ENCODE data around the gene DEPDC1B.
"Not testable (repeated sequence)": the region's sequence is repeated elsewhere in the genome, so short reads cannot be mapped to it uniquely, and the experiment has no call there.

DEPDC1B gene

GRCh38 chr5:60638300-60638699 is 61.7 kb downstream of the DEPDC1B start:
- DNase-seq (ENCODE audit: low read depth): no peak
- Histone ChIP-seq H3K4me1 (ENCODE audit: control insufficient read depth, insufficient read depth, low read length) (peaks cover 2% of the 10 kb centered on the region), H3K9me3 (ENCODE audit: control insufficient read depth, low read length) (peaks cover 3% of the 10 kb centered on the region), H3K36me3 (ENCODE audit: control insufficient read depth, insufficient read depth, low read length, severe bottlenecking) (no peaks in the 10 kb centered on the region), H3K4me3 (ENCODE audit: low read length) (no peak overlapping the region), H3K9ac (ENCODE audit: low read length) (no peak overlapping the region), H3K27me3 (replicated peaks; ENCODE audit: control insufficient read depth, insufficient read depth, low read length) (no peaks in the 10 kb centered on the region)

GRCh38 chr5:60636644-60637043 is 63.3 kb downstream of the DEPDC1B start:
- H3K9me3 ChIP-seq (ENCODE audit: control insufficient read depth, low read length): peaks cover 3% of the 10 kb centered on the region
- peaks cover 6% of the 10 kb centered on the region for H3K4me1 ChIP-seq (ENCODE audit: control insufficient read depth, insufficient read depth, low read length)
- no peaks in the 10 kb centered on the region for H3K36me3 ChIP-seq (ENCODE audit: control insufficient read depth, insufficient read depth, low read length, severe bottlenecking)
- H3K27me3 ChIP-seq (replicated peaks; ENCODE audit: control insufficient read depth, insufficient read depth, low read length): no peaks in the 10 kb centered on the region
- H3K9ac ChIP-seq (ENCODE audit: low read length): no peak overlapping the region
- no peak for DNase-seq (ENCODE audit: low read depth)
- no peak overlapping the region for H3K4me3 ChIP-seq (ENCODE audit: low read length)

GRCh38 chr5:60636001-60636400 is 64.0 kb downstream of the DEPDC1B start:
- H3K9ac ChIP-seq (ENCODE audit: low read length): no peak overlapping the region
- DNase-seq (ENCODE audit: low read depth): no peak
- H3K4me1 ChIP-seq (ENCODE audit: control insufficient read depth, insufficient read depth, low read length): peaks cover 6% of the 10 kb centered on the region
- H3K27me3 ChIP-seq (replicated peaks; ENCODE audit: control insufficient read depth, insufficient read depth, low read length): no peaks in the 10 kb centered on the region
- H3K36me3 ChIP-seq (ENCODE audit: control insufficient read depth, insufficient read depth, low read length, severe bottlenecking): no peaks in the 10 kb centered on the region
- H3K9me3 ChIP-seq (ENCODE audit: control insufficient read depth, low read length): peaks cover 4% of the 10 kb centered on the region
- H3K4me3 ChIP-seq (ENCODE audit: low read length): no peak overlapping the region

- no peak for DNase-seq (ENCODE audit: low read depth)
- Histone ChIP-seq H3K27me3 (replicated peaks; ENCODE audit: control insufficient read depth, insufficient read depth, low read length) (no peaks in the 10 kb centered on the region), H3K36me3 (ENCODE audit: control insufficient read depth, insufficient read depth, low read length, severe bottlenecking) (no peaks in the 10 kb centered on the region)
Measured at GRCh38 chr5:60634051-60634450, 65.9 kb downstream of the DEPDC1B start.

GRCh38 chr5:60633341-60633740 is 66.6 kb downstream of the DEPDC1B start:
- Histone ChIP-seq H3K9ac (ENCODE audit: low read length) (no peak overlapping the region), H3K27me3 (replicated peaks; ENCODE audit: control insufficient read depth, insufficient read depth, low read length) (no peaks in the 10 kb centered on the region), H3K36me3 (ENCODE audit: control insufficient read depth, insufficient read depth, low read length, severe bottlenecking) (no peaks in the 10 kb centered on the region), H3K4me1 (ENCODE audit: control insufficient read depth, insufficient read depth, low read length) (peaks cover 6% of the 10 kb centered on the region), H3K4me3 (ENCODE audit: low read length) (no peak overlapping the region), H3K9me3 (ENCODE audit: control insufficient read depth, low read length) (peaks cover 10% of the 10 kb centered on the region)
- peak; percentile 63 for DNase-seq (ENCODE audit: low read depth)

More at GRCh38 chr5:60634051-60634450, 65.9 kb downstream of the DEPDC1B start:
- Histone ChIP-seq H3K4me3 (ENCODE audit: low read length) (no peak overlapping the region), H3K4me1 (ENCODE audit: control insufficient read depth, insufficient read depth, low read length) (peaks cover 6% of the 10 kb centered on the region), H3K9ac (ENCODE audit: low read length) (no peak overlapping the region), H3K9me3 (ENCODE audit: control insufficient read depth, low read length) (peaks cover 10% of the 10 kb centered on the region)

DNA sequence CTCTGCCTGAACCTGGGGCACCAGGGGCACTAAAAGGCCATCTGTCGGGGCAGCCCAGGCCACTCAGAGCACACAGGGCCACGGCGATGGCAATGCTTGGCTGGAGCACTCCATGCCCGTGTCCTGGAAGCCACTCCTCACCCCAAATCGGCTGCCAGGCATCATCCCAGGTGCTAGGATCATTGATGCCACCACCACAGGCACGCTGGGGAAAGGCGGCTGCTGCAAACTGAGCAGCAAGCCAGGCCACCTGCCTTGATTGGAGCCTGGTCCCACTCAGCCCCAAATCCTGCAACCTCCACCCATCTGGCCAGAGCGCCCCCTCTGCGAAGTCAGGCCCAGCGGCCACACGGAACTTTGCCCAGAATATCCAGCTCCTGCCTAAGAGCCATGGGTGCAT is 67.8 kb downstream of the DEPDC1B start:
- H3K9ac ChIP-seq (ENCODE audit: low read length): no peak overlapping the region
- H3K4me1 ChIP-seq (ENCODE audit: control insufficient read depth, insufficient read depth, low read length): peaks cover 6% of the 10 kb centered on the region
- DNase-seq (ENCODE audit: low read depth): no peak
- H3K4me3 ChIP-seq (ENCODE audit: low read length): no peak overlapping the region
- no peaks in the 10 kb centered on the region for H3K36me3 ChIP-seq (ENCODE audit: control insufficient read depth, insufficient read depth, low read length, severe bottlenecking)
- H3K27me3 ChIP-seq (replicated peaks; ENCODE audit: control insufficient read depth, insufficient read depth, low read length): no peaks in the 10 kb centered on the region
- H3K9me3 ChIP-seq (ENCODE audit: control insufficient read depth, low read length): peaks cover 10% of the 10 kb centered on the region

DNA sequence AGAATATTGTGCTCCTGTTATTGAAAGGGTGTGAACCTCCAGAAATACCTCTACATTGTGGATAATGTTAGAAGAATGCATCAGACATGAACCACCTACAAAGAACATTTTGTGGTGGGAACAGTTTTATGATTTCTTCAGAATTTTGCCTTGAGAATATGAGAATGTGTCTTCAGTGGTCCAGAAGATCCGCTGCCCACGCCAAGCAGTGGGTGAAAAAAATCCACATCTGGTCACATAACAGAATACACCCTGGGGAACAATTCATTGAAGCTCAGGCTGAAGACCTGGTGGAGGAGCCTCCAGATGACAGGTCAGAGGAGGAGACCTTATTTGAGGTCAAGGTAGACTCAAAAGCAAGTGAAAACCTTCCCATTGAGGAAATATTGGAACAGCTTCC is 69.1 kb downstream of the DEPDC1B start:
- no peak overlapping the region for H3K9ac ChIP-seq (ENCODE audit: low read length)
- H3K36me3 ChIP-seq (ENCODE audit: control insufficient read depth, insufficient read depth, low read length, severe bottlenecking): no peaks in the 10 kb centered on the region
- no peaks in the 10 kb centered on the region for H3K27me3 ChIP-seq (replicated peaks; ENCODE audit: control insufficient read depth, insufficient read depth, low read length)
- H3K4me1 ChIP-seq (ENCODE audit: control insufficient read depth, insufficient read depth, low read length): peaks cover 6% of the 10 kb centered on the region
- DNase-seq (ENCODE audit: low read depth): no peak
- peaks cover 8% of the 10 kb centered on the region for H3K9me3 ChIP-seq (ENCODE audit: control insufficient read depth, low read length)
- no peak overlapping the region for H3K4me3 ChIP-seq (ENCODE audit: low read length)

- no peak for DNase-seq (ENCODE audit: low read depth)
- Histone ChIP-seq H3K9ac (ENCODE audit: low read length) (no peak overlapping the region), H3K27me3 (replicated peaks; ENCODE audit: control insufficient read depth, insufficient read depth, low read length) (no peaks in the 10 kb centered on the region), H3K36me3 (ENCODE audit: control insufficient read depth, insufficient read depth, low read length, severe bottlenecking) (no peaks in the 10 kb centered on the region), H3K4me3 (ENCODE audit: low read length) (no peak overlapping the region), H3K4me1 (ENCODE audit: control insufficient read depth, insufficient read depth, low read length) (peaks cover 6% of the 10 kb centered on the region), H3K9me3 (ENCODE audit: control insufficient read depth, low read length) (peaks cover 7% of the 10 kb centered on the region)
Measured at GRCh38 chr5:60630179-60630578, 69.8 kb downstream of the DEPDC1B start.

- not testable (repeated sequence) for H3K4me3 ChIP-seq (ENCODE audit: low read length); DNase-seq (ENCODE audit: low read depth); H3K9ac ChIP-seq (ENCODE audit: low read length); H3K36me3 ChIP-seq (ENCODE audit: control insufficient read depth, insufficient read depth, low read length, severe bottlenecking); H3K27me3 ChIP-seq (replicated peaks; ENCODE audit: control insufficient read depth, insufficient read depth, low read length); H3K9me3 ChIP-seq (ENCODE audit: control insufficient read depth, low read length); H3K4me1 ChIP-seq (ENCODE audit: control insufficient read depth, insufficient read depth, low read length)
Measured at GRCh38 chr5:60624875-60625274, 75.1 kb downstream of the DEPDC1B start.

- not testable (repeated sequence) for H3K9ac ChIP-seq (ENCODE audit: low read length); H3K4me1 ChIP-seq (ENCODE audit: control insufficient read depth, insufficient read depth, low read length); H3K9me3 ChIP-seq (ENCODE audit: control insufficient read depth, low read length); H3K27me3 ChIP-seq (replicated peaks; ENCODE audit: control insufficient read depth, insufficient read depth, low read length); DNase-seq (ENCODE audit: low read depth); H3K36me3 ChIP-seq (ENCODE audit: control insufficient read depth, insufficient read depth, low read length, severe bottlenecking); H3K4me3 ChIP-seq (ENCODE audit: low read length)
Measured at GRCh38 chr5:60620752-60621151, 79.2 kb downstream of the DEPDC1B start.

GRCh38 chr5:60613826-60614225 is 86.1 kb downstream of the DEPDC1B start:
- Histone ChIP-seq H3K9me3 (ENCODE audit: control insufficient read depth, low read length) (no peaks in the 10 kb centered on the region), H3K36me3 (ENCODE audit: control insufficient read depth, insufficient read depth, low read length, severe bottlenecking) (no peaks in the 10 kb centered on the region), H3K4me3 (ENCODE audit: low read length) (no peak overlapping the region), H3K27me3 (replicated peaks; ENCODE audit: control insufficient read depth, insufficient read depth, low read length) (no peaks in the 10 kb centered on the region), H3K9ac (ENCODE audit: low read length) (no peak overlapping the region), H3K4me1 (ENCODE audit: control insufficient read depth, insufficient read depth, low read length) (no peaks in the 10 kb centered on the region)
- DNase-seq (ENCODE audit: low read depth): no peak

DNA sequence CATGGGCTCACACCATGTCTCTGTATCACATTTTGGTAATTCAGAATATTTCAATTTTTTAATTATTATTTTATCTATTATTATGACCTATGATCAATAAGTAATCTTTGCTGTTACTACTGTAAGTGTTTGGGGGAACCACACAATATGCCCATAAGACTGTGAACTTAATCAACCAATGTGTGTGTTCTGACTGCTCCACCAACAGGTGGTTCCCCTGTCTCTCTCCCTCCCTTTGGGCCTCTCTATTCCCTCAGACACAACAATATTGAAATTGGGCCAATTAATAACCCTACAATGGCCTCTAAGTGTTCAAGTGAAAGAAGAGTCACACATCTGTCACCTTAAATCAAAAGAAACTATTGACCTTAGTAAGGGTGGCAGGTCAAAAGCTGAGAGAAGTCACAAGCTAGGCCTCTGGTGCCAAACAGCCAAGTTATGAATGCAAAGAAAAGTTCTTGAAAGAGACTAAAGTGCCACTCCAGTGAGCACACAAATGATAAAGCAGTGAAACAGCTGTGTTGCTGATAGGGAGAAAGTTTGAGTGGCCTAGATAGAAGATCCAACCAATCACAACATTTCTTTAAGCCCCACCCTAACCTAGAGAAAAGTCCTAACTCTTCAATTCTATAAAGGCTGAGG is 88.7 kb downstream of the DEPDC1B start:
- H3K4me3 ChIP-seq (ENCODE audit: low read length): no peak overlapping the region
- H3K4me1 ChIP-seq (ENCODE audit: control insufficient read depth, insufficient read depth, low read length): no peaks in the 10 kb centered on the region
- H3K9ac ChIP-seq (ENCODE audit: low read length): no peak overlapping the region
- no peaks in the 10 kb centered on the region for H3K27me3 ChIP-seq (replicated peaks; ENCODE audit: control insufficient read depth, insufficient read depth, low read length)
- DNase-seq (ENCODE audit: low read depth): no peak
- H3K9me3 ChIP-seq (ENCODE audit: control insufficient read depth, low read length): no peaks in the 10 kb centered on the region
- H3K36me3 ChIP-seq (ENCODE audit: control insufficient read depth, insufficient read depth, low read length, severe bottlenecking): no peaks in the 10 kb centered on the region
